NCI-H82 (cell line): Measurements from ENCODE around the gene SETD7.
A peak's percentile ranks its signal among the peaks of the same experiment; 100 is the strongest.
"Not testable (repeated sequence)": the region's sequence is repeated elsewhere in the genome, so short reads cannot be mapped to it uniquely, and the experiment has no call there.

Source experiments
- DNase-seq: peaks from one replicate; lab custom pipeline; 2025; lab: John Stamatoyannopoulos, UW

The SETD7 gene

DNA sequence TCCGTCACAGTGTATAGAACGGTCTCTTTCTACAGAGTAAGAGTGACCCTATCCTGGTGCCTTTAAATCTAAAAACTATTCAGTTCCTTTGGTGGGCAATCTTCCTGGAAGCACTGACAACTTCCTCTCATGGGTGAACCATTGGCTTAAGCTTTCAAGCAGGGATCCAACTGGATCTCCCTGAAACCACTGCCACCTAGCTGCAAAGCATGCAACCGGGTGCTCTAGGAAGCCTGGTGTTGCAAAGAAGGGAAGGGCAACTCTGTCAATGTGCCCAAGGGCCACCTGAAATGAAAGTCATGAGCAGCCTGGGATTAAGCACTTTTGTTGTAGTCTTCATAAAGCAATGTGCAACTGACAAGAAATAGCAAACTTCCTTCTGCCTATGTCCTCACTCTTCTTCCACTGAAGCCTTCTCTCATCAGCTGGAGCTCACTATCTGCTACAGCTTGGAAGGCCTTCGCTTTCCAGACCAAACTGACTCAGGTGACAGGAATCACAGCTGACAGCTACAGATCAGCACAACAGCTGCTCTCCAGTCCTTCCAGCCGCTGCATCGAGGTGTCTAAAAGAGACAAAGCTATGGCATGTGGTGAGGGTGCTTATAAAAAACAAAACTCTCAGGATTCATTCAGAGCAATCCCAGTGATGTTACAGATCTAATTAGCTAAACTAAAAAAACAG is 46.1 kb downstream of the SETD7 start:
- peak; percentile 42 for DNase-seq

DNA sequence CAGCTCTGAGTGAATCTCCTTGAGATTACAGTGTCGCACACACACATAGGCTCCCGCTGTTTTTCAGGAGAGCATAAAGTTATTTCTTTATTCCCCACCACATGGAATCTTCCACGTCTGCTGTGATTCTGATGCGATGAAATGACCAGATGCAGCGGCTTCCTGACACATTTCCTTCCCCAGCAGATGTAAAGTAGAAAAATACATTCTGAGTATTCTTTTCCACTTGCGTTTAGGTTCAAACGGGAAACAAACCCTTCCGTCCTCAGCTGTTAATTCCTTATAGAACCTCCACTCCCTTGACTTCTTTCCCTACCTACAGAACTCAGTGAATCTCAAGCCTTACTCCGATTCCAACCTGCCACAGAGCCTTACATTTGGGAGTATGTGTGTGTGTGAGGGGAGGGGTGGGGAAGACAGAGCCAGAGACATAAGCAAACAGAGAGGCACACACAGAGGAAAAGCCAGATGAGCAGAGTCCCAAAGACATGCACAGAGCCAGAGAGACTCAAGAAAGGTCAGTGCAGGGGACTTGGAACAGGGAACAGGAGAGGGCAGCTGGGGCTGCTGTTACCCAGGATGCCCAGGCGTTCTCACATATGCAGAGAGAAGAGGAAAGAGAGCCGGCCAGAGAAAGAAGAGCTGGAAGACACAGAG is 47.3 kb downstream of the SETD7 start:
- no peak for DNase-seq

DNA sequence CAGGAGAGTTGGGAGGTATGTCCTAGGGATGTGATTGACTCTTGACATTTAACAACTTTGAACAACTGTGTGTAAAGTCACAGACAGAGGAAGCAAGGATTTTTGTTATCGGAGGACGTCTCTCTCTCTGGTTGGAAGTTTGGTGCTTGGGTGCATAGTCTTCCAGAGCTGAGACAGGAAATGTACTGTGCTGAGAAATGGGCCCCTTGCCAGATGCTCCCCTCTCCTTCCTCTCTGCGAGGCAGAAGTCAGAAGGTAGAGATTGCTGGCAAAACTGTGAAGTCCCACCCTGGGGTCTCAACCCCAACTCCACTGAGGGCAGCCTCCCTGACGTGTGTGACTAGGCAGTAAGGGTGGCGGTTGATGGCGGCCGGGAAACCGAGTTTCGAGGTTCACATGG is 49.2 kb downstream of the SETD7 start:
- DNase-seq, result no peak

- DNase-seq, result no peak
These were observed 52.3 kb downstream of the SETD7 start for GRCh38 chr4:139503622-139504166.

DNA sequence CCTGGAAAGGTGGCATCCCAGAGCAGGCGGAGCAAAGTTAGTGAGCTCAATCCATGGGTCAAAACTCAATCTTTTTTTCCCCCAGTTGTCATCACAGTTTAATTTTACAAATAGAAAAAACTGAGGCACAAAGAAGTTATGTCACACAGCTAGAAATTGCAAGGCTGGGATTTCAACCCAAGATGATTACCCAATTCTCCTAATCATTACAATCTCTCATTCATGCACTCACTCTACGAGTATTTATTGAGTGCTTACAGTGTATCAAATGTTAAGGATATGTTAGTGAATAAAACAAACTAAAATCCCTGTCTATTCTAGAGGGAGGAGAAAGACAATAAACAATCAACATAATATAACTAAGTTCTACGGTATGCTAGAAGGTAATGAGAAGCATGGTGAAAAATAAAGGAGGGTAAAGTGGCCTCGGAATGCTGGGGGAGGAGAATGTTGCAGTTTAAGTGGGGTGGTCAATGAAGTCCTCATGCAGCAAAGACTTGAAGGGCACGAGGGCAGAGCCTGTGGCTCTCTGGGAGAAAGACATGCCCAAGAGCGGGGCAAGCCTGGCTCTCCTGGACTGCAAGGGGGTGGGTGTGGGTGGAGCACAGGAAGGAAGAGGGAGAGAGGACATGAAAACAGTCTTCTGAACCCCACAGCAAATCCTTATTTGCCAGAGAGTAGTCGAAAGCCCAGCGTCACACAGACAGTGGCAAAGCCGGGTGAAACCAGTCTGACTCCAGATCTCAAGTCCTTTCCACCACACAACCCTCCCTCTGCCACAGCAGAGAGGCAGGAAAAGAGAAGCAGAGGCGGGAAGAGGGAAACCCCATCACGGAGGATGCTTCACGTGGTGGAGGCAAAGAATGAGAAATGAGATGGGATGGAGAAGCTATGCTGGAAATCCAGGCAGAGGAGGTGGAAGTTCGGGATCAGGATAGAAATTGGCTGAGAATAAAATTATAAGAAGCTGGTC is 53.8 kb downstream of the SETD7 start:
- DNase-seq, result no peak

- no peak for DNase-seq
These were observed 54.5 kb downstream of the SETD7 start for GRCh38 chr4:139501527-139501926.

DNA sequence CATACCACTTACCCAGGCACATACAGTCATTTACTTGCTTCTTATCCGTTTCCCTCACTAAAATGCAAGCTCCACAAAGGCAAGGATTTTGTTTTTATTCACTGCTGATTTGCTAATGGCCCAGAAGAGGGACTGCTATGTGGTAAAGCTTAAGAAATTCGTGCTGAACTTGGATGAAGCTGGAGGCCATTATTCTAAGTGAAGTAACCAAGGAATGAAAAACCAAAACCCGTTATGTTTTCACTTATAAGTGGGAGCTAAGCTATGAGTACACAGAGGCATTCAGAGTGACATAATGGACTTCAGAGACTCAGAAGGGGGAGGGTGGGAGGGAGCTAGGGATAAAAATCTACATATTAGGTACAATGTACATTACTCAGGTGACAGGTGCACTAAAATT is 54.9 kb downstream of the SETD7 start:
- DNase-seq, result no peak

GRCh38 chr4:139499186-139499585 is 56.8 kb downstream of the SETD7 start:
- no peak for DNase-seq

DNA sequence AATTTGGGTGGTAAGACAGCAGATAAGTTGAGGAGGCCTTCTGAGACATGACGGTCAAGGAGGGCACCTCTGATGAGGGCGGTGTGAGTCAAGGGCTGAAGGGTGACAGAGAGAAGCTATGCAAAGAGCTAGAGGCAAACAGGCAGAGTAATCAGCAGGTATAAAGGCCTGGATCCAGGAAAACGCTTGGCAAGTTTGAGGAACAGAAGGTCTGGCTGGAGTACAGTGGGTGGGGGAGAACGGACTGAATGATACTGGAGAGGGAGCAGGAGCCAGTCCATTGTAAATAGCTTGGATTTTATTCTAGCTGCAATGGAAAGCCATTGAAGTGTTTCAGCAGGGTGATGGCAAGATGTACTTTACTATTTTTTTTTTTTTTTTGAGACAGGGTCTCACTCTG is 62.8 kb downstream of the SETD7 start:
- no peak for DNase-seq

DNA sequence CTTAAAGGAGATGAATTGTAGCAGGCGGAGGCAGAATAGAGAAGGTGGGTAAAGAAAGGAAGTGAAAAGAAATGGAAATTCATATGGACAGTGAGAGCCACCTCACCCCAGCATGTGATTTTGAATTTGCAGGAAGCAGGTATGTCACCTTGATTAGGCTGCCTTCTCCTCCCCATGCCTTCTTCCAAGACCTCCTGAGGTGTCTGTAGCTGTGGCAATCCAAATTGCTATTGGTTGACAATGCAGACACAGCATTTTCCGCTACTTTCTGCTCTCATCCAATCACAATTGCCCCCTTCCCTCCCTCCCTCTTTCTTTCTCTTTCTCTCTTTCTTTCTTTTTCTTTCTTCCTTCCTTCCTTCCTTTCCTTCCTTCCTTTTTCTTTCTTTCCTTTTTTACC is 63.6 kb downstream of the SETD7 start:
- DNase-seq, result no peak

- no peak for DNase-seq
These were observed 66.4 kb downstream of the SETD7 start for GRCh38 chr4:139489638-139490037.

- DNase-seq, result peak; percentile 27
These were observed 67.6 kb downstream of the SETD7 start for GRCh38 chr4:139488442-139488841.

DNA sequence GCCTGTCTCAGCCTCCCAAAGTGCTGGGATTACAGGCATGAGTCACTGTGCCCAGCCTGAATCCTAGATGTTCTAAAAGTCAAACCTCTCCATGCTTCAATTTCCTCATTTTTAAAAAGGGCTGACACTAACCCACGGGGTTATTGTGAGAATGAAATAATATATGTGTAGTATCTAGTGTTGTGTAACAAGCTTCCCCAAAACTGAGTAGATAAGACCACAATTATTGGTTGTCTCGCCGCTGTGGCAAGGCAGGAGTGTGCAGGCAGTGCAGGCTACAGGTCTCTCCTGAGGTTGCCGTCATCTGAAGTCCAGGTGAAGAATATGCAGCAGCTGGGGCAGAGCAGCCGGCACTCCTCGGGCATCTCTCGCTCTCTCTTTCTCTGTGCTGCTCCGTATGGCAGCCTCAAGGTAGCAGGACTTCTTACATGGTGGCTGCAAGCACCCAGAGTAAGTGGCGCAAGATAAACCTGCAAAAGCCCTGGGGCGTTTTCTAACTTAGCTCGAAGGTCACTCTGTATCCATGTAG is 71.2 kb downstream of the SETD7 start:
- no peak for DNase-seq

DNA sequence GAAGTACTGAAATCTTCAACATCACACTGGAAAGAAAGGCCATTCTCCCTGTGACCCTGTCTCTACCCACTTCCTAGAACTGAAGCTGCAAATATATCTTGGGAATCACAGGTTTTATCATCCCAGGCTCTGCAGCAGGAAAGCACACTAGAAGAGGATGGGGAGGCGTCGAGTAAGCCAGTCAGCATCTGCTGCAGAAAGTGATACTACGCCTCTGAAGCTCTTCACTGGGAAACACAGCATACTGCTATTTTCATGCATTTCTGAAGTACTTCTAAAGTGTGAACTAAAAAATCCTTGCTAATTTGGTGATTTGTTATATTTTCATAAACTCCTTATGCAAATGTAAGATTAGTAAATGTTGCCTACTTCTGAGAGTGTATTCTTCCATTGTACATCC is 73.0 kb downstream of the SETD7 start:
- DNase-seq, result no peak

DNA sequence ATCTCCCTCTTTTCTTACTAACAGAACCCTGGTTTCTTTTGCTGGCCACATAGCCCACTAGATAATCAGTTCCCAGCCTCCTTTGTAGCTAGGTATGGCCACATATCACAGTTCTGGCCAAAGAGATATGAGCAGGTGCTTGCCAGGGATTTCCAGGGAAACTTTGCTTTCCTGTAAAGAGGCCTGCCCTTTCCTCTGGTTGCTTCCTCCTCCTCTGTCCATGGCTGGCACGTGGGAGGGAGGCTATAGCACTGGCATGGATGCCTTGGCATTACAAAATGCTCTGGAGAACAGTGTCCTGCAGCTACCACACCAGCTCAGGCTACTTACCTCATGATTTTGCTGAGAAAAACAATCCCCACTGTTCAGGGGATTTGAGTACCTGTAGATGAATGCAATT is 74.6 kb downstream of the SETD7 start:
- no peak for DNase-seq

DNA sequence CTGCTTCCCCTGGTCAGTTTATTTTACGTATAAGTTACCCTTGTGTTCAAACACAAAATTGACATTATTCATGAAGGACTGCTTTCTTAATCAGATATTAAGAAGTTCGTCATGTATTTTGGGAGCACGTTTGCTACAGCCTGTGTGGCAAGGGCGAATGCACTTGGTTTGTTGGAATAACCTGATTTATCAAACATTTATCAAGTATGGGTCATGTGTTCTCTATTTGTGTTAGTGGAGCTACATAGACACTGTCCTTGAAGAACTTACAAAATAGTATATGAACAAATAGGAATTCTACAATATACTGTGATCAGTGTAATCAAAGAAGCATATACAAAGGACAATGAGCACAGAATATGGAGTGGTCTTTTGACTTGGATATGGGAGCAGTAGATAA is 79.7 kb downstream of the SETD7 start:
- DNase-seq, result no peak

DNA sequence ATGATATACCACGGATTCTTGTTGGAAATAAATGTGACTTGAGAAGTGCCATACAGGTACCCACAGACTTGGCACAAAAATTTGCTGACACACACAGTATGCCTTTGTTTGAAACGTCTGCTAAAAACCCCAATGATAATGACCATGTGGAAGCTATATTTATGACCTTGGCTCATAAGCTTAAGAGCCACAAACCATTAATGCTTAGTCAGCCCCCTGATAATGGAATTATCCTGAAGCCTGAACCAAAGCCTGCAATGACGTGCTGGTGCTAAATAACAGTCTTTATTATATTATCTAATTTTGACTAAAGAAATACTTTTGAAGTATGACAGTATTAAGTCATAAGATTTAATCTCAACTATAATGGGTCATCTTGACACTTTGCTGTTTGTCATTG is 83.2 kb downstream of the SETD7 start:
- DNase-seq, result peak; percentile 66

GRCh38 chr4:139470997-139471665 is 84.9 kb downstream of the SETD7 start:
- DNase-seq, result no peak

DNA sequence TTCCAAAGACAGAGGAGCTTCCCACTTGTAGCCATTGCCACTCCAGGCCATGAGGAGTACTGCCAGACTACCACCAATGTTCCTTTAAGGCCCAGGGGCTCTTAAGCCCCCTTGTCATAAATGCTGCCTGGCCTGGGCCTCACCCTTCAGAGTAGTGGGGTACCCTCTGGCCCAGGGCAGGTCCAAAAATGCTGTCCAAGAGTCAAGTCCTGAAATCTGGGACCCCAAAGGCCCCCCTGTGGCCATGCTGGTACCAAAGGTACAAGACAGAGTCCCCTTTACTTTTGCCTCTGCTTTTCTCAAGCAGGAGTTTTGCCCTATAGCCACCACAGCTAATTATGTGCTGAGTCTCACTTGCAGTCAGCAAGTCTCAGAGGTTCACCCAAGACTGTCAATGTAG is 85.7 kb downstream of the SETD7 start:
- no peak for DNase-seq

- no peak for DNase-seq
These were observed 86.2 kb downstream of the SETD7 start for GRCh38 chr4:139469869-139470268.

GRCh38 chr4:139469216-139469615 is 86.8 kb downstream of the SETD7 start:
- no peak for DNase-seq

- DNase-seq, result not testable (repeated sequence)
These were observed 87.3 kb downstream of the SETD7 start for GRCh38 chr4:139468756-139469155.
